ENCODE data around the gene DDX10.

DNA sequence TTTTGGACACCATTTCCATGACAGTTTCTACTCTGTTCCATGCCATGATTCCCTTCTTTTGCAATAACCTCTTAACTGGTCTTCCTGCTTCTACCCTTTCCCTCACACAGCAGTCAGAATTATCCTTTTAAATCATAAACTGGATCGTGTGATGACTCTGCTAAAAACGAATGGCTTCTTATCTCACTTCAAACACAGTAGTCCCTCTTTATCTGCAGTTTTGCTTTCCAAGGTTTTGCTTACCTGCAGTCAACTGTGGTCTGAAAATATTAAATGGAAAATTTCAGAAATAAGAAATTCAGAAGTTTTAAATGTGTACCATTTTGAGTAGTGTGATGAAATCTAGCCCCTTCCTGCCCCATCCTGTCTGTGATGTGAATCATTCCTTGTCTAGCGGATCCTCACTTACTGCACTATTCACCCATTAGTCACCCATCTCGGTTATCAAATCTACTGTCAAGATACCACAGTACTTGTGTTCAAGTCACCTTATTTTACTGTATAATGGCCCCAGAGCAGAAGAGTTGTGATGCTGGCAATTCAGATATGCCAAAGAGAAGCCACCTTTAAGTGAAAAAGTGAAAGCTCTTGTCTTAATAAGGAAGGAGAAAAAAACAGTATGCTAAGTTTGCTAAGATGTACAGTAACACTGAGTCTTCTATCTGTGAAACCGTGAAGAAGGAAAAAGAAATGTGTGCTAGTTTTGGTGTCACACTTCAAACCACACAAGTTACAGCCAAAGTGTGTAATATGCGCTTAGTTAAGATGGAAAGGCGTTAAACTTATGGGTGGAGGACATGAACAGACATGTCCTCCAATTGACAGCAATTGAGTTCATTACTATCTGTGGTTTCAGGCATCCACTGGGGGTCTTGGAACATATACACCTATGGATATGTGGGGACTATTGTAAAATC lies 283.0 kb downstream of the DDX10 start:
- TF ChIP-seq JUND (IDR thresholded peaks at IDR 0.05; ENCODE audit: low read length) (no peak), YY1 (IDR thresholded peaks at IDR 0.05; ENCODE audit: low read depth, low read length) (no peak), GTF2F1 (IDR thresholded peaks at IDR 0.05; ENCODE audit: borderline replicate concordance, low read depth, low read length) (no peak), CHD2 (IDR thresholded peaks at IDR 0.05; ENCODE audit: low read length) (no peak), POLR2AphosphoS5 (IDR thresholded peaks at IDR 0.05; ENCODE audit: low read depth, low read length) (no peak), EZH2 (IDR thresholded peaks at IDR 0.05; ENCODE audit: low read depth, low read length, severe bottlenecking) (no peak), FOSL1 (IDR thresholded peaks at IDR 0.05; ENCODE audit: insufficient read depth, low read depth, low read length) (no peak)
- TF ChIP-seq, protein P1, sequence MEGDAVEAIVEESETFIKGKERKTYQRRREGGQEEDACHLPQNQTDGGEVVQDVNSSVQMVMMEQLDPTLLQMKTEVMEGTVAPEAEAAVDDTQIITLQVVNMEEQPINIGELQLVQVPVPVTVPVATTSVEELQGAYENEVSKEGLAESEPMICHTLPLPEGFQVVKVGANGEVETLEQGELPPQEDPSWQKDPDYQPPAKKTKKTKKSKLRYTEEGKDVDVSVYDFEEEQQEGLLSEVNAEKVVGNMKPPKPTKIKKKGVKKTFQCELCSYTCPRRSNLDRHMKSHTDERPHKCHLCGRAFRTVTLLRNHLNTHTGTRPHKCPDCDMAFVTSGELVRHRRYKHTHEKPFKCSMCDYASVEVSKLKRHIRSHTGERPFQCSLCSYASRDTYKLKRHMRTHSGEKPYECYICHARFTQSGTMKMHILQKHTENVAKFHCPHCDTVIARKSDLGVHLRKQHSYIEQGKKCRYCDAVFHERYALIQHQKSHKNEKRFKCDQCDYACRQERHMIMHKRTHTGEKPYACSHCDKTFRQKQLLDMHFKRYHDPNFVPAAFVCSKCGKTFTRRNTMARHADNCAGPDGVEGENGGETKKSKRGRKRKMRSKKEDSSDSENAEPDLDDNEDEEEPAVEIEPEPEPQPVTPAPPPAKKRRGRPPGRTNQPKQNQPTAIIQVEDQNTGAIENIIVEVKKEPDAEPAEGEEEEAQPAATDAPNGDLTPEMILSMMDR (IDR thresholded peaks at IDR 0.05; ENCODE audit: control extremely low read depth in 1 of 3, insufficient read depth in 1 of 3, low read depth in 1 of 3, low read length in 3 of 3), result no peak
- TF ChIP-seq, protein P2, sequence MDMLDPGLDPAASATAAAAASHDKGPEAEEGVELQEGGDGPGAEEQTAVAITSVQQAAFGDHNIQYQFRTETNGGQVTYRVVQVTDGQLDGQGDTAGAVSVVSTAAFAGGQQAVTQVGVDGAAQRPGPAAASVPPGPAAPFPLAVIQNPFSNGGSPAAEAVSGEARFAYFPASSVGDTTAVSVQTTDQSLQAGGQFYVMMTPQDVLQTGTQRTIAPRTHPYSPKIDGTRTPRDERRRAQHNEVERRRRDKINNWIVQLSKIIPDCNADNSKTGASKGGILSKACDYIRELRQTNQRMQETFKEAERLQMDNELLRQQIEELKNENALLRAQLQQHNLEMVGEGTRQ (IDR thresholded peaks at IDR 0.05; ENCODE audit: low read length), result no peak

Data from H1 (cell line).